H1 (cell line): ENCODE results near the gene ITPKA.

Experiments
- CTCF ChIP-seq, 3 experiments: IDR thresholded peaks; 1 replicate in 2 of 3; 2 replicates in 1 of 3; pipeline versions ENCODE4 v1.5.1 to v1.6.1; 2011; ENCODE audit warnings: low read length in 3 of 3, mild to moderate bottlenecking in 3 of 3, inconsistent platforms in 2 of 3, low read depth in 1 of 3, moderate library complexity in 1 of 3; ENCODE audit not compliant: insufficient read depth in 1 of 3; ENCODE audit errors: control extremely low read depth in 1 of 3
- PHF8 ChIP-seq: fragments of 200-600 bp; sonication (generic); conservative IDR thresholded peaks from 2 replicates; pipeline ENCODE4 v1.7.1; 2012; ENCODE audit warnings: low read depth, mild to moderate bottlenecking, inconsistent platforms, low read length, moderate library complexity

GRCh38 chr15:41462084-41462795 is 31.4 kb upstream of the ITPKA start:
- TF ChIP-seq CTCF (IDR thresholded peaks at IDR 0.05; ENCODE audit: control extremely low read depth in 1 of 3, insufficient read depth in 1 of 3, low read depth in 1 of 3, low read length in 3 of 3) (no peak), PHF8 (no peak)
